Measurements from ENCODE around the gene TNFAIP6. TPM values are rescaled to one million over a fixed set of nuclear protein-coding genes. Genes with fewer than 3 reads are reported as not detected.
"Not testable (repeated sequence)": the region's sequence is repeated elsewhere in the genome, so short reads cannot be mapped to it uniquely, and the experiment has no call there.

TNFAIP6 gene, protein sequence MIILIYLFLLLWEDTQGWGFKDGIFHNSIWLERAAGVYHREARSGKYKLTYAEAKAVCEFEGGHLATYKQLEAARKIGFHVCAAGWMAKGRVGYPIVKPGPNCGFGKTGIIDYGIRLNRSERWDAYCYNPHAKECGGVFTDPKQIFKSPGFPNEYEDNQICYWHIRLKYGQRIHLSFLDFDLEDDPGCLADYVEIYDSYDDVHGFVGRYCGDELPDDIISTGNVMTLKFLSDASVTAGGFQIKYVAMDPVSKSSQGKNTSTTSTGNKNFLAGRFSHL
- total RNA-seq (not detected), polyA plus RNA-seq (not detected)

DNA sequence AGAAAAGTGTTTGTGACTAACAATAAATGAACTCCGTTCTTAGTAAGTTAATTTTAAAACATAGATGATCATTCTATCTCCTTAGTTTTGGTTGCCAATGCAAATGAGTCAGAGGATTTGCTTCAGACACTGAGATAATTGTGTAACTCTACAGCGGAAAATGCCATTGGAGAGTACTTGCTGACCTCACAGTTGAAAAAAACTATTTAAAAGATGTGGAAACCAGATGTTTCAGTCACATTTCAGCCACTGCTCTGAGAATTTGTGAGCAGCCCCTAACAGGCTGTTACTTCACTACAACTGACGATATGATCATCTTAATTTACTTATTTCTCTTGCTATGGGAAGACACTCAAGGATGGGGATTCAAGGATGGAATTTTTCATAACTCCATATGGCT lies at the start of gene TNFAIP6:
TNFAIP6 (plus strand) TSS at position 234 of the 400 bp plus-strand sequence; CDS start at position 309, 75 bp downstream.
- Mint-ChIP-seq H3K36me3 (no peaks in the 10 kb centered on the region), H3K27me3 (peaks cover 8 to 16% of the 10 kb centered on the region in 2 donors), H3K9me3 (no peaks in the 10 kb centered on the region), H3K4me1 (no peaks in the 10 kb centered on the region), H3K27ac (no peak within 1 kb of the TSS), H3K4me3 (no peak within 1 kb of the TSS)
- Histone ChIP-seq H3K27me3 (ENCODE audit: insufficient read depth, low read length, poor library complexity, severe bottlenecking) (no peaks in the 10 kb centered on the region), H3K4me1 (ENCODE audit: insufficient read depth, low read length) (no peaks in the 10 kb centered on the region), H3K4me3 (ENCODE audit: low read length) (no peak within 1 kb of the TSS), H3K36me3 (ENCODE audit: insufficient read depth, low read length) (no peaks in the 10 kb centered on the region), H3K27ac (ENCODE audit: low read depth, low read length) (no peak within 1 kb of the TSS), H3K9me3 (ENCODE audit: low read length) (no peaks in the 10 kb centered on the region)
- ChIA-PET POLR2A (no interaction called here), CTCF (no interaction called here)
- DNase-seq, result no peak

DNA sequence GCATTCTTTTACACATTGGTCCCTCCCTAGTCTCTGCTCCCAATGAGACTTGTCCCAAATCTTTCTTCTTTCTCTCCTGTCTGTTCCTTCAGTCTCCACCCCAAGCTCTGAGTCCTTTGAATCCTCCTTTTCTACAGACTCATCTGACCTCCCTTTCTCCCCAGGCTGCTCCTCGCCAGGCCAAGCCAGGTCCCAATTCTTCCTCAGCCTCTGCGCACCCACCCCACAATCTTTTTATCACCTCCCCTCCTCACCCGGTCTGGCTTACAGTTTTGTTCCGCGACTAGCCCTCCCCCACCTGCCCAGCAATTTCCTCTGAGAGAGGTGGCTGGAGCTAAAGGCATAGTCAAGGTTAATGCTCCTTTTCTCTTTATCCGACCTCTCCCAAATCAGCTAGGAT lies 47.1 kb upstream of the TNFAIP6 start:
- H3K4me1 Mint-ChIP-seq; H3K36me3 ChIP-seq (ENCODE audit: insufficient read depth, low read length); H3K4me3 Mint-ChIP-seq; H3K9me3 Mint-ChIP-seq; H3K9me3 ChIP-seq (ENCODE audit: low read length); CTCF ChIA-PET; H3K4me1 ChIP-seq (ENCODE audit: insufficient read depth, low read length); H3K27me3 Mint-ChIP-seq; POLR2A ChIA-PET; H3K27ac ChIP-seq (ENCODE audit: low read depth, low read length); H3K4me3 ChIP-seq (ENCODE audit: low read length); DNase-seq; H3K27ac Mint-ChIP-seq; H3K36me3 Mint-ChIP-seq; H3K27me3 ChIP-seq (ENCODE audit: insufficient read depth, low read length, poor library complexity, severe bottlenecking): not testable (repeated sequence)

DNA sequence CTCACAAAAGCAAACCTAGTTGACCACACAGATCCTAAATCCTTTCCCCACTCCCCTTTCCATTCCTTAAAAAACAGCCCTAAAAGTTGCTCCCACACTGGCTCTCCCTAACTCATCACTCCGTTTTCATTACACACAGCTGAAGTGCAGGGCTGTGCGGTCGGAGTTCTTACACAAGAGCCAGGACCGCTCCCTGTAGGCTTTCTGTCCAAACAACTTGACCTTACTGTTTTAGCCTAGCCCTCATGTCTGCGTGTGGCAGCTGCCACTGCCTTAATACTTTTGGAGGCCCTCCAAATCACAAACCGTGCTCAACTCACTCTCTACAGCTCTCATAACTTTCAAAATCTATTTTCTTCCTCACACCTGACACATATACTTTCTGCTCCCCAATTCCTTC lies 45.0 kb upstream of the TNFAIP6 start:
- CTCF ChIA-PET; H3K27ac Mint-ChIP-seq; H3K9me3 Mint-ChIP-seq; POLR2A ChIA-PET; H3K36me3 ChIP-seq (ENCODE audit: insufficient read depth, low read length); H3K9me3 ChIP-seq (ENCODE audit: low read length); H3K36me3 Mint-ChIP-seq; H3K4me3 ChIP-seq (ENCODE audit: low read length); H3K4me3 Mint-ChIP-seq; DNase-seq; H3K27ac ChIP-seq (ENCODE audit: low read depth, low read length); H3K4me1 ChIP-seq (ENCODE audit: insufficient read depth, low read length); H3K4me1 Mint-ChIP-seq; H3K27me3 ChIP-seq (ENCODE audit: insufficient read depth, low read length, poor library complexity, severe bottlenecking): not testable (repeated sequence)
- peaks cover 4 to 15% of the 10 kb centered on the region in 2 donors for H3K27me3 Mint-ChIP-seq

DNA sequence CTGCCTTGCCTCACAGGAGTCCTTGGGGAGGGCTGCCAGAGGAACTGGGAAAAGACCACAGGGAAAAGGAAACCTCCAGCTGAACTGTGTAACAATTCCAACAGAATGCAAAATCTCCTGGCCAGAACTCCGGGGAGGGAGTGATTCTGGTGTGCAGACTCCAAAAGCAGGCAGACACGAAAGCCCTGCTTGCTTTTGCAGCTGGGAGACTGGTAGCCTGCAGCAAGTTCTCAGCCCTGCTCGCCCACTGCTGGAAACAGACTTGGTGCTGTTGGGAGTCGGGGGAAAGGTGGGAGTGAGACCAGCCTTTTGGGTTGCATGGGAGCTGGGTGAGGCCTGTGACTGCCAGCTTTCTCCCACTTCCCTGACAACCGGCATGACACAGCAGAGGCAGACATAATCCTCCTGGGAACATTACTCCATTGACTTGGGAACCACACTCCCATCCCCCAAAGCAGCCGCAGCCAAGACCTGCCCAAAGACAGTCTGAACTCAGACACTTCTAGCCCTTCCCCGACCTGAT lies 42.0 kb upstream of the TNFAIP6 start:
- no peak for DNase-seq
- POLR2A ChIA-PET, result no interaction called here
- H3K4me1 ChIP-seq (ENCODE audit: insufficient read depth, low read length), result no peaks in the 10 kb centered on the region

DNA sequence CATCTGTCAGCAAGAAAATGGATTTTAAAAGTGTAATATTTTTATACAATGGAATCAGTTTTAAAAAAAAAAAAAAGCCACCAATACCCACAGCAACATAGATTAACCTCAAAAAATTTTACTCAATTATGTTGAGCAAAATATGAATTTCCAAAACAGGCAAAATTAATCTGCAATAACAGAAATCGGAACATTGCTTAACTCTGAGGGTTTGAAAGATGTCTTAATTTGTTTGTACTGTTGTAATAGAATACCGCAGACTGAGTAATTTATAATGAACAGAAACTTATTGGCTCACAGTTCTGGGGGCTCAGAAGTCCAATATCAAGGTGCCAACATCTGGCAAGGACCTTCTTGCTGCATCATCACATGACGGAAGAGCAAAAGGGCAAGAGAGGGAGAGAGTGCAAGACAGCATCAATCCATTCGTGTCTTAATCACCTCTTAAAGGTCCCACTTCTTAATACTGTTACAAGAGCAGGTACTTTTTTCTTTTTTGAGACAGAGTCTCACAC lies 31.8 kb upstream of the TNFAIP6 start:
- ChIA-PET POLR2A (no interaction called here), CTCF (no interaction called here)
- Histone ChIP-seq H3K9me3 (ENCODE audit: low read length) (no peaks in the 10 kb centered on the region), H3K27me3 (ENCODE audit: insufficient read depth, low read length, poor library complexity, severe bottlenecking) (no peaks in the 10 kb centered on the region), H3K36me3 (ENCODE audit: insufficient read depth, low read length) (no peaks in the 10 kb centered on the region), H3K4me3 (ENCODE audit: low read length) (no peak overlapping the region), H3K4me1 (ENCODE audit: insufficient read depth, low read length) (no peaks in the 10 kb centered on the region), H3K27ac (ENCODE audit: low read depth, low read length) (no peak overlapping the region)
- no peak overlapping the region for H3K27ac Mint-ChIP-seq
- no peak for DNase-seq
- H3K27me3 Mint-ChIP-seq, result peaks cover 5 to 9% of the 10 kb centered on the region in 2 donors
- H3K4me3 Mint-ChIP-seq, result no peak overlapping the region
- H3K4me1 Mint-ChIP-seq, result no peaks in the 10 kb centered on the region
- no peaks in the 10 kb centered on the region for H3K36me3 Mint-ChIP-seq
- H3K9me3 Mint-ChIP-seq, result peaks cover 0 to under 1% (median 0%) of the 10 kb centered on the region in 5 donors

More for the DNA sequence above, 42.0 kb upstream of the TNFAIP6 start:
- Histone ChIP-seq H3K27me3 (ENCODE audit: insufficient read depth, low read length, poor library complexity, severe bottlenecking) (no peaks in the 10 kb centered on the region), H3K27ac (ENCODE audit: low read depth, low read length) (no peak overlapping the region), H3K36me3 (ENCODE audit: insufficient read depth, low read length) (no peaks in the 10 kb centered on the region), H3K9me3 (ENCODE audit: low read length) (no peaks in the 10 kb centered on the region), H3K4me3 (ENCODE audit: low read length) (no peak overlapping the region)
- Mint-ChIP-seq H3K27ac (no peak overlapping the region), H3K4me3 (no peak overlapping the region), H3K36me3 (no peaks in the 10 kb centered on the region), H3K9me3 (no peaks in the 10 kb centered on the region), H3K4me1 (peaks cover 4 to 12% (median 10%) of the 10 kb centered on the region in 3 donors), H3K27me3 (peaks cover 1 to 31% of the 10 kb centered on the region in 2 donors)
- CTCF ChIA-PET, result interaction anchor here (1.0 kb wide), 1 partner anchor 23 kb away, joined by 3 read pairs; no protein-coding TSS in a partner anchor

DNA sequence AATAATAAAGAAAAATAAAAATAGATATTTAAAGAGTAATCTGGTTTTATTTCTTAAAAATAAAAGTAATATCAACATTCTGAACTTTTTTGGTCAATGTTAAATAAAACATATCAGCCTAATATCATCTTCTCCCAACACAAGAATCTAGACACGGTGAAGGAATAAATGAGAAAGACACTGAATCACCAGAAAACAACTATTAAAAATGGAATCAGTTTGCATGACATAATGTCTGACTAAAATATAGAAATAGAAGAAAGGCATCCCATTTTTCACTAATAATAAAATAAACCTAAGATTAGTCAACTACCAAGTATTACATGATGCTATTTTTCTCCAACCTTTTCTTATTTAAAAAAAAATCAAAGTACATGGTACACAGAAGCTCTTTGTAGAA lies 30.8 kb upstream of the TNFAIP6 start:
- Histone ChIP-seq H3K9me3 (ENCODE audit: low read length) (no peaks in the 10 kb centered on the region), H3K4me3 (ENCODE audit: low read length) (no peak overlapping the region), H3K4me1 (ENCODE audit: insufficient read depth, low read length) (no peaks in the 10 kb centered on the region), H3K27me3 (ENCODE audit: insufficient read depth, low read length, poor library complexity, severe bottlenecking) (no peaks in the 10 kb centered on the region), H3K27ac (ENCODE audit: low read depth, low read length) (no peak overlapping the region), H3K36me3 (ENCODE audit: insufficient read depth, low read length) (no peaks in the 10 kb centered on the region)
- ChIA-PET CTCF (no interaction called here), POLR2A (no interaction called here)
- no peak overlapping the region for H3K27ac Mint-ChIP-seq
- H3K27me3 Mint-ChIP-seq, result peaks cover 7 to 12% of the 10 kb centered on the region in 2 donors
- H3K4me3 Mint-ChIP-seq, result no peak overlapping the region
- H3K36me3 Mint-ChIP-seq, result no peaks in the 10 kb centered on the region
- no peak for DNase-seq
- H3K9me3 Mint-ChIP-seq, result peaks cover 0 to 3% (median 0%) of the 10 kb centered on the region in 5 donors
- H3K4me1 Mint-ChIP-seq, result no peaks in the 10 kb centered on the region

DNA sequence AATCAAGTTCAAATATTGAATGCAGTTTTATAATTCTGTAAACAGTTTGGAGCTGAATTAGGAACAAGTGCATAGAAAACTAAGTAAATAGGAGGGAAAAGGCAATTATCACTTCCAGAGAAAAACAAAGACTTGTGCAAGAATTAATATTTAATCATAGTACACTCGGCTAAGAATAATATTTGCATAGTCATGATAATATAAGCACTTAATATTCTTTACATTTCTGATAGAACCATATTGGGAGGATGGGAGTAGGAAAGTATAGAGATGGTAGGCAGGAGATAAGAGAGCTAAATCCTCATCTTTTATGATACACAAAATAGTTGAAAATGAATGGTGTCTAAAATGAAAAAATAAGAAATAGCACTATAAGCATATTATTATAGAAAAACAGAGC lies 27.4 kb upstream of the TNFAIP6 start:
- ChIA-PET POLR2A (no interaction called here), CTCF (no interaction called here)

DNA sequence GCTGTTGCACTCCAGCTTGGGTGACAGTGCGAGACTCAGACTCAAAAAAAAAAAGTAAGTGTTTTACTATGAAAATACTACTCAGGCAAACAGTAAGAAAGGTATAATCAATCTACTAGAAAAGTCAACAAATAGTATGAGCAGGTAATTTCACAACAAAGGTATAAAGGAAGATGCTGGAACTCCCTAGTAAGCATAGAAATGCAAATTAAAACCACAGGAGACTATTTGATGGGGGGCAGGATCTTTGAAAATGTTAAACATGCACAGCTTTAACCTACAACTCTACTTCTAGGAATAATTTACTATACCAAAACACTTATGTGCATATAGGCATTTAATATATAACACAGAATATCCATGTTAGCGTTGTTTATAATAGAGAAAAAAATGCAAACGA lies 24.3 kb upstream of the TNFAIP6 start:
- H3K4me3 Mint-ChIP-seq, result no peak overlapping the region
- H3K27ac ChIP-seq (ENCODE audit: low read depth, low read length), result no peak overlapping the region
- ChIA-PET CTCF (no interaction called here), POLR2A (no interaction called here)
- H3K36me3 Mint-ChIP-seq, result no peaks in the 10 kb centered on the region
- H3K4me1 ChIP-seq (ENCODE audit: insufficient read depth, low read length), result no peaks in the 10 kb centered on the region
- no peaks in the 10 kb centered on the region for H3K36me3 ChIP-seq (ENCODE audit: insufficient read depth, low read length)
- H3K9me3 Mint-ChIP-seq, result peaks cover 0 to 3% (median 0%) of the 10 kb centered on the region in 5 donors
- no peak overlapping the region for H3K4me3 ChIP-seq (ENCODE audit: low read length)
- H3K4me1 Mint-ChIP-seq, result no peaks in the 10 kb centered on the region
- H3K27me3 ChIP-seq (ENCODE audit: insufficient read depth, low read length, poor library complexity, severe bottlenecking), result no peaks in the 10 kb centered on the region
- no peak overlapping the region for H3K27ac Mint-ChIP-seq
- DNase-seq, result no peak
- no peaks in the 10 kb centered on the region for H3K9me3 ChIP-seq (ENCODE audit: low read length)
- H3K27me3 Mint-ChIP-seq, result peaks cover 8 to 33% of the 10 kb centered on the region in 2 donors

More for the DNA sequence above, 27.4 kb upstream of the TNFAIP6 start:
- no peak overlapping the region for H3K4me3 ChIP-seq (ENCODE audit: low read length)
- DNase-seq, result no peak
- Mint-ChIP-seq H3K4me1 (no peaks in the 10 kb centered on the region), H3K4me3 (no peak overlapping the region), H3K9me3 (peaks cover 0 to 3% (median 0%) of the 10 kb centered on the region in 5 donors), H3K27ac (no peak overlapping the region), H3K36me3 (no peaks in the 10 kb centered on the region), H3K27me3 (peaks cover 7 to 22% of the 10 kb centered on the region in 2 donors)
- H3K4me1 ChIP-seq (ENCODE audit: insufficient read depth, low read length), result no peaks in the 10 kb centered on the region
- no peaks in the 10 kb centered on the region for H3K9me3 ChIP-seq (ENCODE audit: low read length)
- no peaks in the 10 kb centered on the region for H3K27me3 ChIP-seq (ENCODE audit: insufficient read depth, low read length, poor library complexity, severe bottlenecking)
- H3K36me3 ChIP-seq (ENCODE audit: insufficient read depth, low read length), result no peaks in the 10 kb centered on the region
- no peak overlapping the region for H3K27ac ChIP-seq (ENCODE audit: low read depth, low read length)

All from CD8-positive, alpha-beta memory T cell (primary cell).